Stomach (tissue), 9 donors: ENCODE results near the gene PLEKHG3. TPM values are rescaled to one million over a fixed set of nuclear protein-coding genes. Genes with fewer than 3 reads are reported as not detected.

ENCODE experiments used
- DNase-seq, 2 donors: peaks; one replicate each; pipeline versions ENCODE4 v3.0.0 to v3.0.0-alpha.2; 2013 to 2019
- H3K27ac ChIP-seq, 5 donors: fragments of 200-600 bp in 4 of 5; sonication (generic) in 4 of 5; one replicate each; pipeline ENCODE4 v1.5.1; 2013 to 2019; ENCODE audit warnings: mild to moderate bottlenecking in 1 of 5, moderate library complexity in 1 of 5
- H3K27me3 ChIP-seq, 3 donors: fragments of 200-600 bp; sonication (generic); one replicate each; pipeline ENCODE4 v1.5.1; 2017 to 2019; ENCODE audit warnings: mixed run types in 1 of 3
- H3K36me3 ChIP-seq, 4 donors: fragments of 200-600 bp; sonication (generic); 1 replicate in 3 of 4; 2 replicates in 1 of 4; pipeline ENCODE4 v1.5.1; 2016 to 2019
- H3K4me1 ChIP-seq, 4 donors: fragments of 200-600 bp; sonication (generic); one replicate each; pipeline ENCODE4 v1.5.1; 2016 to 2019
- H3K4me3 ChIP-seq, 4 donors: fragments of 200-600 bp; sonication (generic) in 3 of 4; one replicate each; pipeline ENCODE4 v1.5.1; 2016 to 2019; ENCODE audit warnings: mild to moderate bottlenecking in 1 of 4
- H3K9me3 ChIP-seq, 4 donors: fragments of 200-600 bp; sonication (generic); one replicate each; pipeline ENCODE4 v1.5.1; 2016 to 2019
- CTCF ChIP-seq, 7 experiments: fragments of 450-650 bp in 4 of 7; fragments of 200-600 bp in 3 of 7; sonication (generic) in 3 of 7; IDR thresholded peaks; one replicate each; pipeline ENCODE4 v1.5.1; 2016 to 2019; ENCODE audit warnings: antibody characterized with exemption in 7 of 7, control low read depth in 2 of 7, mild to moderate bottlenecking in 1 of 7
- EP300 ChIP-seq: sonication (generic); formaldehyde crosslinking; IDR thresholded peaks from one replicate; pipeline ENCODE4 v1.6.1; 2017; ENCODE audit warnings: antibody characterized with exemption
- POLR2A ChIP-seq, 4 donors: fragments of 450-650 bp; IDR thresholded peaks; one replicate each; pipeline ENCODE4 v1.6.1; 2016; ENCODE audit warnings: antibody characterized with exemption in 4 of 4, control low read depth in 2 of 4, mild to moderate bottlenecking in 1 of 4, moderate library complexity in 1 of 4
- POLR2AphosphoS5 ChIP-seq, 3 donors: sonication (generic); formaldehyde crosslinking; IDR thresholded peaks; one replicate each; pipeline ENCODE4 v1.6.1; 2016; ENCODE audit warnings: antibody characterized with exemption in 3 of 3
- WGBS, 5 donors: extraction: QIAGEN DNeasy Blood & Tissue Kit in 3 of 5; methylation state at CpG; one replicate each; pipeline versions ENCODE4 v1.1.5 to v1.1.7; 2013 to 2018; 5-methylcytosine and 5-hydroxymethylcytosine counted together
- intact Hi-C: fragments of 100-400 bp; cut with DNase I; formaldehyde crosslinking; loops from one replicate; pipeline ENCODE4 v1.15.1; 2023; ENCODE audit warnings: low total_unique reads
- polyA plus RNA-seq, 3 donors: library from polyadenylated mRNA; stranded (reverse); fragments of 200-250 nt; gene quantifications; one replicate each; pipeline ENCODE4 v1.2.3, GENCODE V29; 2013
- total RNA-seq, 5 donors: library from RNA; depleted of rRNA; stranded (reverse); fragments of >200 nt; gene quantifications; one replicate each; pipeline versions ENCODE4 v1.1.0 to v1.2.3, GENCODE V29; 2014 to 2016
- donor health status: healthy with polysubstance abuse.
- donor health status: Bipolar disorder and iron deficiency.
- donor health status: healthy.

PLEKHG3 gene
- total and polyA plus RNA-seq, 8 donors: 7.3 to 292 (median 25.6) TPM

- H3K9me3 ChIP-seq: no peaks in the 10 kb centered on the region
- DNase-seq: no peak
- H3K27ac ChIP-seq: peak overlapping the region in 4 of 5 donors; percentile 78 to 87 (median 80)
- H3K36me3 ChIP-seq: no peaks in the 10 kb centered on the region
- intact Hi-C loops: no loop called here
- peaks cover 91 to 100% (median 97%) of the 10 kb centered on the region in 4 donors for H3K4me1 ChIP-seq
- H3K27me3 ChIP-seq: no peaks in the 10 kb centered on the region
- 76 to 84% (median 83%) methylated on average over 9 of the region's 9 CpGs for WGBS, 5 donors
- H3K4me3 ChIP-seq: no peak overlapping the region
- no peak for TF ChIP-seq POLR2AphosphoS5 (IDR thresholded peaks at IDR 0.05)
- TF ChIP-seq EP300: no peak
- TF ChIP-seq POLR2A (IDR thresholded peaks at IDR 0.05): no peak
- no peak for TF ChIP-seq CTCF (IDR thresholded peaks at IDR 0.05)
Observed at GRCh38 chr14:64721899-64722298, 17.7 kb downstream of the PLEKHG3 start.

- Histone ChIP-seq H3K9me3 (no peaks in the 10 kb centered on the region), H3K4me3 (no peak overlapping the region), H3K36me3 (peaks cover 3 to 8% (median 6%) of the 10 kb centered on the region in 4 donors), H3K4me1 (peaks cover 82 to 97% (median 90%) of the 10 kb centered on the region in 4 donors), H3K27me3 (no peaks in the 10 kb centered on the region), H3K27ac (peak overlapping the region in 4 of 5 donors; percentile 78 to 87 (median 80))
- intact Hi-C loops: no loop called here
- DNase-seq: no peak
- TF ChIP-seq POLR2AphosphoS5 (IDR thresholded peaks at IDR 0.05) (no peak), POLR2A (IDR thresholded peaks at IDR 0.05) (no peak), CTCF (IDR thresholded peaks at IDR 0.05) (no peak), EP300 (no peak)
- 71 to 88% (median 80%) methylated on average over 5 of the region's 5 CpGs for WGBS, 5 donors
Observed at GRCh38 chr14:64722842-64723447, 18.7 kb downstream of the PLEKHG3 start.

GRCh38 chr14:64723691-64724577, 19.7 kb downstream of the PLEKHG3 start:
- Histone ChIP-seq H3K27ac (peak overlapping the region in 3 of 5 donors; percentile 16 to 35 (median 18)), H3K36me3 (peaks cover 13 to 18% (median 16%) of the 10 kb centered on the region in 4 donors), H3K4me3 (no peak overlapping the region), H3K27me3 (no peaks in the 10 kb centered on the region), H3K9me3 (no peaks in the 10 kb centered on the region), H3K4me1 (peaks cover 74 to 88% (median 80%) of the 10 kb centered on the region in 4 donors)
- intact Hi-C loops: no loop called here
- TF ChIP-seq CTCF (IDR thresholded peaks at IDR 0.05) (no peak), POLR2A (IDR thresholded peaks at IDR 0.05) (no peak), POLR2AphosphoS5 (IDR thresholded peaks at IDR 0.05) (no peak), EP300 (no peak)
- peak in 1 of 2 donors; percentile 69 for DNase-seq
- 69 to 77% (median 74%) methylated on average over 12 to 15 of the region's 15 CpGs for WGBS, 5 donors

GRCh38 chr14:64724578-64724930, 20.3 kb downstream of the PLEKHG3 start:
- Histone ChIP-seq H3K36me3 (peaks cover 15 to 24% (median 22%) of the 10 kb centered on the region in 4 donors), H3K9me3 (no peaks in the 10 kb centered on the region), H3K27me3 (no peaks in the 10 kb centered on the region), H3K4me3 (no peak overlapping the region), H3K27ac (peak overlapping the region in 4 of 5 donors; percentile 16 to 24 (median 17)), H3K4me1 (peaks cover 71 to 82% (median 74%) of the 10 kb centered on the region in 4 donors)
- DNase-seq: no peak
- intact Hi-C loops: no loop called here
- 68 to 85% (median 71%) methylated on average over 1 of the region's 1 CpG for WGBS, 5 donors
- TF ChIP-seq POLR2A (IDR thresholded peaks at IDR 0.05) (no peak), EP300 (no peak), POLR2AphosphoS5 (IDR thresholded peaks at IDR 0.05) (no peak), CTCF (IDR thresholded peaks at IDR 0.05) (no peak)
